ENCODE data around the gene ECT2. TPM values are rescaled to one million over a fixed set of nuclear protein-coding genes. Genes with fewer than 3 reads are reported as not detected.

Gene ECT2
- total and polyA plus RNA-seq, 2 of the 8 experiments (the other 6 are each of a cell fraction or from before 2014, with no cell fraction given) = 19.5 to 88.7 TPM

DNA sequence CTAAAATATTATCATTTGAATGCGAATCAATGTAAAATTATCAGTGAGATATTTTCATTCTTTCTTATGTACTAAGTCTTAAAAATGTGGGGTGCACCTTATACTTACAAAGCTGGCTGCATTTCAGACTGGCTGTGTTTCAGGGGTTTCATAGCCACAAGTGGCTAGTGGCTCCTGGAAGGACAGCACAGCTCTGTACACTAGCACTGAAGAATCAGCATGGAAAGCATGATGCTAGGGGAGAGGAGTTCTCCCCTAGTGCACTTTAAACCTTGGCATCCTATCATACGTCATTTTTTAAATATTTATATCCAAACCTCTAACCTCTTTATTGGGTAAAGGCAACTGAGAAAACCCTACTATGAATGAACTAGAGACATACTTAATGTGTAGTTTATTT, 66.4 kb downstream of the ECT2 start:
- Histone ChIP-seq H3K27ac (ENCODE audit: low read depth, low read length) (no peak overlapping the region), H3K9me3 (ENCODE audit: insufficient read depth in 2 of 2, low read depth in 1 of 2, low read length in 1 of 2) (no peaks in the 10 kb centered on the region), H4K8ac (ENCODE audit: extremely low read depth, insufficient read depth, low read length) (no peak overlapping the region), H3K56ac (replicated peaks; ENCODE audit: insufficient read length, low read depth, low read length) (no peak overlapping the region), H3K18ac (ENCODE audit: extremely low read depth, low read length) (no peak overlapping the region), H3K4me1 (replicated peaks in 1 of 4; ENCODE audit: control insufficient read depth in 3 of 4, insufficient read depth in 4 of 4, low read length in 3 of 4) (no peaks in the 10 kb centered on the region), H2BK12ac (ENCODE audit: low read depth, low read length) (no peak overlapping the region), H2BK20ac (ENCODE audit: low read length) (no peak overlapping the region), H3K9ac (replicated peaks in 1 of 4; ENCODE audit: extremely low read depth in 1 of 4, low read depth in 3 of 4, low read length in 3 of 4) (no peak overlapping the region), H3K79me1 (ENCODE audit: low read depth, low read length) (no peaks in the 10 kb centered on the region), H3K27me3 (replicated peaks in 1 of 4; ENCODE audit: control insufficient read depth in 3 of 4, extremely low read depth in 1 of 4, insufficient read depth in 3 of 4, low read length in 3 of 4) (no peaks in the 10 kb centered on the region), H2AK5ac (ENCODE audit: low read depth, low read length) (no peak overlapping the region), H3K36me3 (ENCODE audit: control insufficient read depth in 2 of 4, insufficient read depth in 4 of 4, low read length in 3 of 4) (peaks cover 0 to 55% (median 12%) of the 10 kb centered on the region in 4 experiments; a peak in 5 of 8 replicates), H4K5ac (ENCODE audit: insufficient read length, low read depth, low read length) (no peak overlapping the region), H4K91ac (replicated peaks; ENCODE audit: insufficient read length, low read length) (no peak overlapping the region), H3K14ac (ENCODE audit: insufficient read length) (no peak overlapping the region), H2BK5ac (ENCODE audit: low read depth, low read length) (no peak overlapping the region), H2AFZ (ENCODE audit: low read length) (no peak overlapping the region), H3K23me2 (ENCODE audit: low read depth, low read length) (no peaks in the 10 kb centered on the region), H4K20me1 (replicated peaks in 1 of 2; ENCODE audit: control insufficient read depth in 1 of 2, insufficient read depth in 2 of 2, low read length in 2 of 2) (no peaks in the 10 kb centered on the region), H3K4me2 (ENCODE audit: insufficient read depth in 1 of 2, low read depth in 2 of 2, low read length in 2 of 2) (no peak overlapping the region), H3K4ac (replicated peaks; ENCODE audit: insufficient read length, low read depth, low read length) (no peak overlapping the region), H2BK15ac (ENCODE audit: low read length) (no peak overlapping the region), H2BK120ac (replicated peaks; ENCODE audit: low read depth, low read length) (no peak overlapping the region), H3K79me2 (ENCODE audit: control insufficient read depth in 1 of 2, insufficient read depth in 2 of 2, low read length in 2 of 2) (no peaks in the 10 kb centered on the region), H3K23ac (ENCODE audit: insufficient read length) (no peak overlapping the region), H3K4me3 (ENCODE audit: extremely low read depth in 1 of 4, insufficient read depth in 2 of 4, low read depth in 3 of 4, low read length in 4 of 4) (no peak overlapping the region)
- no peak for TF ChIP-seq CTBP2 (IDR thresholded peaks at IDR 0.05; ENCODE audit: borderline replicate concordance, insufficient read depth, insufficient read length, low read length)
- TF ChIP-seq TCF12 (IDR thresholded peaks at IDR 0.05; ENCODE audit: low read depth, low read length) = no peak
- TF ChIP-seq NRF1 (IDR thresholded peaks at IDR 0.05; ENCODE audit: low read depth, low read length) = no peak
- TF ChIP-seq FOSL1 (IDR thresholded peaks at IDR 0.05; ENCODE audit: insufficient read depth, low read depth, low read length) = no peak
- TF ChIP-seq SP1 (IDR thresholded peaks at IDR 0.05; ENCODE audit: low read depth, low read length) = no peak
- POLR2A ChIA-PET (ENCODE audit: partially characterized antibody) = interaction anchor here (1.1 to 1.5 kb wide), 2 partner anchors 9 to 10 kb away, joined by 3 to 5 read pairs; no protein-coding TSS in a partner anchor
- CTCF ChIA-PET (ENCODE audit: partially characterized antibody) = interaction anchor here (0.9 kb wide), 1 partner anchor 20 kb away, joined by 3 read pairs; no protein-coding TSS in a partner anchor
- 86% methylated on average over 2 of the region's 2 CpGs; no CpG with 5 or more reads in 1 of the 2 experiments for WGBS, 2 experiments (ENCODE audit: extremely low coverage in 1 of 2, insufficient coverage in 1 of 2, insufficient read length in 1 of 2, insufficient replicate concordance in 2 of 2, low coverage in 1 of 2, low lambda C conversion rate in 2 of 2, missing lambda C conversion rate in 1 of 2)
- no peak for DNase-seq (ENCODE audit: low read depth in 1 of 2, low spot score in 2 of 2)
- no peak for FAIRE-seq
